GM19043 (cell line): ENCODE results near the gene UGT1A8.
"Not testable (repeated sequence)": the region's sequence is repeated elsewhere in the genome, so short reads cannot be mapped to it uniquely, and the experiment has no call there.

ENCODE experiments used
- ATAC-seq: cut with Tn5 transposase; IDR thresholded peaks from one replicate; pipeline ENCODE4 v1.9.1; 2021; ENCODE audit warnings: low read depth; ENCODE audit not compliant: unreplicated experiment

UGT1A8 gene

GRCh38 chr2:233617476-233617875 is at the start of gene UGT1A8:
Gene UGT1A8 (plus strand): TSS chr2:233617633. CDS start chr2:233617708, 75 bp downstream.
- ATAC-seq, result not testable (repeated sequence)

GRCh38 chr2:233571001-233571400 is 46.4 kb upstream of the UGT1A8 start:
- ATAC-seq, result no peak

GRCh38 chr2:233571462-233571861 is 46.0 kb upstream of the UGT1A8 start:
- ATAC-seq, result no peak

GRCh38 chr2:233572468-233572867 is 45.0 kb upstream of the UGT1A8 start:
- no peak for ATAC-seq

GRCh38 chr2:233577341-233577740 is 40.1 kb upstream of the UGT1A8 start:
- not testable (repeated sequence) for ATAC-seq

- not testable (repeated sequence) for ATAC-seq
Measured at GRCh38 chr2:233583217-233583965, 34.0 kb upstream of the UGT1A8 start.

GRCh38 chr2:233584210-233584609 is 33.2 kb upstream of the UGT1A8 start:
- no peak for ATAC-seq

GRCh38 chr2:233588400-233588799 is 29.0 kb upstream of the UGT1A8 start:
- no peak for ATAC-seq

- not testable (repeated sequence) for ATAC-seq
Measured at GRCh38 chr2:233592706-233593105, 24.7 kb upstream of the UGT1A8 start.

- no peak for ATAC-seq
Measured at GRCh38 chr2:233593201-233593600, 24.2 kb upstream of the UGT1A8 start.

GRCh38 chr2:233597522-233597921 is 19.9 kb upstream of the UGT1A8 start:
- ATAC-seq, result no peak

GRCh38 chr2:233598952-233599351 is 18.5 kb upstream of the UGT1A8 start:
- ATAC-seq, result no peak

- no peak for ATAC-seq
Measured at GRCh38 chr2:233600386-233600785, 17.0 kb upstream of the UGT1A8 start.

- ATAC-seq, result no peak
Measured at GRCh38 chr2:233602076-233602475, 15.4 kb upstream of the UGT1A8 start.

- ATAC-seq, result no peak
Measured at GRCh38 chr2:233603520-233603919, 13.9 kb upstream of the UGT1A8 start.

- no peak for ATAC-seq
Measured at GRCh38 chr2:233604826-233605225, 12.6 kb upstream of the UGT1A8 start.

- ATAC-seq, result no peak
Measured at GRCh38 chr2:233605680-233606079, 11.8 kb upstream of the UGT1A8 start.

GRCh38 chr2:233611284-233611683 is 6.1 kb upstream of the UGT1A8 start:
- ATAC-seq, result no peak

GRCh38 chr2:233620204-233620603 is 2.8 kb downstream of the UGT1A8 start:
- no peak for ATAC-seq

GRCh38 chr2:233621863-233622262 is 4.4 kb downstream of the UGT1A8 start:
- ATAC-seq, result not testable (repeated sequence)

- no peak for ATAC-seq
Measured at GRCh38 chr2:233627331-233628025, 10.0 kb downstream of the UGT1A8 start.

GRCh38 chr2:233636306-233636705 is 18.9 kb downstream of the UGT1A8 start, which contains the start of gene UGT1A10:
Gene UGT1A10 (plus strand): TSS chr2:233636448. CDS start chr2:233636523, 75 bp downstream.
- not testable (repeated sequence) for ATAC-seq
